GM18870 (cell line): ENCODE measurements around the gene PSMD1.
"Not testable (repeated sequence)": the region's sequence is repeated elsewhere in the genome, so short reads cannot be mapped to it uniquely, and the experiment has no call there.

Experiments used
- ATAC-seq: cut with Tn5 transposase; IDR thresholded peaks from one replicate; pipeline ENCODE4 v1.9.1; 2021; ENCODE audit warnings: moderate library complexity; ENCODE audit not compliant: unreplicated experiment

PSMD1 gene

DNA sequence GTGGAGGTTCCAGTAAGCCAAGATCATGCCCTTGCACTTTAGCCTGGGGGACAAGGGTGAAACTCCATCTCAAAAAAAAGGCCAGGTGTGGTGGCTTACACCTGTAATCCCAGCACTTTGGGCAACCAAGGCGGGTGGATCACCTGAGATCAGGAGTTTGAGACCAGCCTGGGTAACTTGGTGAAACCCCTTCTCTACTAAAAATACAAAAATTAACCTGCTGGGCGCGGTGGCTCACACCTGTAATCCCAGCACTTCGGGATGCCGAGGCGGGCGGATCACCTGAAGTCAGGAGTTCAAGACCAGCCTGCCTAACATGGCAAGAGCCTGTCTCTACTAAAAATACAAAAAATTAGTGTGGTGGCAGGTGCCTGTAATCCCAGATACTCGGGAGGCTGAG lies 84.1 kb downstream of the PSMD1 start:
- ATAC-seq, result not testable (repeated sequence)

DNA sequence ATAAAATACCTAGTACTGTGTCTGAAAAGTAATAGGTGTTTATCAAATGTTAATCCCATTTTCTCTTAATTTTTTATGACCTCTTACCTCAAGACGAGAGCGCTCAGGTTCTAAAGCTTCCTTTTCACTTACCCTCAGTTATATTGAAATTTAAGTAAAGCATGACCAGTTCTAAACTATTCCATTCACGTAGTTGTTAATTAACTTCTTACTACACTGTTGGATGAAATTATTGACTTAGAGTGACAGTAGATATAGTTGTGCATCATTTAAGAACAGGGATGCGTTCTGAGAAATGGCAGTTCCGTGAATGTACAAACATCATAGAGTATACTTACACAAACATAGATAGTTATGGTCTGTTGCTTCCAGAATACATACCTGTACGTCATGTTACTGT lies 88.2 kb downstream of the PSMD1 start:
- no peak for ATAC-seq

DNA sequence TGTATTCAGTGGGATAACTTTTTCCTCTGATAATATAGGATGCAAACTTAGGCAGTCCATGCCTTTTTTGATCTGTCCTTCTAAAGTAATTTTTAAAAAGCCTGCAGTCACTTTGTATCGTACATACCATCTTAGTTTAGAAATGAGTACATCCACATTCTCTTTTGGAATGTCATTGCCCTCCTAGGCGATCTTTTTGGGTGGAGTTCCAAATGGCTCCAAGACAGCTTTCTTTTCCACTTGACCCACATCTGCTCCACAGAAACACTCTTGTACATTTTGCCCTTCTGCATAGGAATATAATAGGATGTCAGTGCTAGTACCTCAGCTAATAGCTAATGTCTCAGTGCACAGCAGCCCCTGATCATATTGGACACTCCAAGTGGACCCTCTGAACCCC lies 90.0 kb downstream of the PSMD1 start:
- no peak for ATAC-seq

DNA sequence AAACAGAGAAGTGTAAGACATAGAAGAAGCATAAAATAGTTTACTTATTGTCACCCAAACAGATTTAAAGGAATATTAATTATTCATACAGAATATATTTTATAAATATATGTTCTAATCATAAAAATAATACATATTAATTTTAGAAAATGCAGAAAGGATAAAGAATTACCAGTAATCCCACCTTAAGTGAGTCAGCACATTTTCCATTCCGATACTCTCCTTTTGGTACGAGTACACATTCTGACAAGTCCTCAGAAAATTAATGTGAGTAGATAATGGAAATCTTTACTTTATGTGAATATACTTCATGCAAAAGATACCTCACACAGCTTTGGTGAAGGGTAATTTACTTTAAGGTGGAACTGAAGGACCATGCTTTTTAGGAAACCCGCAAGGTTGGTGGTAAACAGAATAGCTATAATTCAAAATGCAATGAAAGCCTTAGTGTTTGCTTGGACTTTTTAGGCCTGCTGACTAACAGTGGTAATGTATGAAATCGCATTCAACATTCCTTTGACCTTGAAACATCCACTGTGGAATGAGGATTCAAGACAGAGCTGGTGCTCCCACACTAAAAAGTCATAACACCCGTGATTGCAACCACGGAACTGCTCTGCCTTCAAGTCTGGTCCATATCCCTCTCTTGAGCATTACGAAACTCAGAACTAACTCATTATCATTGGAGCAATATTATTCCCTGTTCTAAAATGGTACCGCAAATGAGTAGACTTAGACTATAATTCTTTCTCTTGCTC lies 96.3 kb downstream of the PSMD1 start:
- no peak for ATAC-seq

DNA sequence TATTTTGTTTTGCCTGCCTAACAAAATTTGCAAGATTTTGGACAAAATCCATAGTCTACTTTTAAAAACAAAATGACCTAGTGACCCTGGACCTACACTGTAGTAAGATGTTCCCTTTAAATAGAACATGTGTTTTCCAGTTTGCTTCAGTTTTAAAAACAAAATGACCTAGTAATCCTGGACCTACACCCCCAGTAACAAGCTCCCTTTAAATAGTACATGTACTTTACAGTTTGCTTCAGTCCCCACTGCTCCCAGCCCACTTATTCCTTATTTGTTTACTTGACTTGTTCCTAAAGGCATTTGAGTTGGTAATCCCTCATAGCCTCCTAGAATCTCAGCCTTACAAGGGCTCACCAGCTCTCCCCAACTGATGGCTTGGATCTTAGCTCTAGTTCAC lies 102.6 kb downstream of the PSMD1 start:
- ATAC-seq, result no peak

DNA sequence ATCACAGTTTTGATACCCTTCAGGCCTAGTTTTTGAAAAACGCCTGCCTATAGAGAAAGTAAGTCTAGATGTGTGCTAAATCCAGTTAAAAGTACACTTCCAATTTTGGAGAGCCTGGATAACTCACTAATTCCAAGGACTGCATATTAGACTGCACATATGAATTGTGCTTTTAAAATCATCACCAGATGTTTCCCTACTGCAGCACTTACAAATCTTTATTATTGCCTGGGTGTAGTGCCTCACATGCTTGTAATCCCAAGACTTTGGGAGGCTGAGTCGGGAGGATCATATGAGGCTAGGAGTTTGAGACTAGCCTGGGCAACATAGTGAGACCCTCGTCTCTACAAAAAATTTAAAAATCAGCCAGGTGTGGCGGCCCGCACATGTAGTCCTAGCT lies 104.0 kb downstream of the PSMD1 start:
- ATAC-seq, result no peak

DNA sequence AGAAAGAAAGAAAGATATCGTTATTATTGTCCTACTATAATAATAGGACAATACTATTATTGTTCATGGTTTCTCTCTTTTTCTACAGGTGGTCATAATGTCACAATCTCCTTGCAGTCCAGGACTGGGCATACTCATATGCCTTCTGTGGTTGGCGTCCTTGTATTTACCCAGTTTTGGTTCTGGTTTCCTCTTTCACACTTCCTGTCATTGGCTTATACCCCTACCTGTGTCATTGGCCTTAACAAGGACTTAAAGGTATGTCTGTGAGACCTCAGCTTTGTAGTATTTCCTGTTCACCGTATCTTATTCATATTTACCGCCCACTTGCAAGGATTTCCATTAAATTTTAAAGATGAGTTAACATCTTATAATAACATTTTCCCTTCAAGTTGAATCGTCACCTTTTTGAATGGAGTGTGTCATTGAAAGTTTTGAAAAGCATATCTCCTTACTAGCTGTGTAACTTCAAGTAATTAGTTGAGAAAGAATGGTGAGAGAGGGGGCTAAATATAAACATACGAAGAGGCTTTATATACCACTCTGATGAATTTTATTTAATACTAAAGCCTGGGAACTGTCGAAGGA lies 104.7 kb downstream of the PSMD1 start:
- no peak for ATAC-seq

DNA sequence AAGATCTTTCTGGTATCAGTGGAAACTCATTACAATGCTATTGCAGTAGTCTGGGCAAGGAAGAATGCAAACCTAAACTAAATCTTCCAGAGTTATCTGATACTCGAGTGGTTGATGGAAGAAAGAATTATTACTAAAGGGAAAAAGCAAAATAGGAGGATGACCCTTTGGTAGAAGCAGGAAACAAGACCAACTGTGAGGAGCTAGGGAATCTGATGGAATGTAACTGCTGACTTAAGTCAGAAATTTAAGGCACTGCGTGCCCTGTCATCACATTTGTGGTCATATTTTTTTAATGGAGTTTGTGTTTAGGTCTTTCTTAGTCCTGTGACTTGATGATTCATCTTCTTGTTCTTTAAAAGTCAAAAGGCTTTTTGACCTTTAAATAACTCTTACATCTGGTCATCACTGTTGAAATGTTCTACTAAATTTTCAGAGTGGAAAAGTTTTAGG lies 105.2 kb downstream of the PSMD1 start:
- no peak for ATAC-seq

DNA sequence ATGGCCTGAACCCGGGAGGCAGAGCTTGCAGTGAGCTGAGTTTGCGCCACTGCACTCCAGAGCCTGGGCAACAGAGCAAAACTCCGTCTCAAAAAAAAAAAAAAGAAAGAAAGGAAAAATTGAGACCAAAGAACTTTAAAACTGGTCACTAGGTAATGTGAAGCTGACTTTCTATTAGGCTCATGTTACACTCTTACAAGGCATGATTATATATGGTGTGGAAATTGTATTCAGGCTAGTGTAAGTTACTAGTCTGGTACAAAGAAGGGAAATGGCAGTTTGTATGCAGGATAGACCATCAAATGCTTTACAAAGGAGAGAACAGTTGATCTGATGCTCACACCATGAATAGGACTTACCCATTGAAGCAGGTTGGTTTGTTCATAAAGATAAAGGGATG lies 106.3 kb downstream of the PSMD1 start:
- ATAC-seq, result no peak

DNA sequence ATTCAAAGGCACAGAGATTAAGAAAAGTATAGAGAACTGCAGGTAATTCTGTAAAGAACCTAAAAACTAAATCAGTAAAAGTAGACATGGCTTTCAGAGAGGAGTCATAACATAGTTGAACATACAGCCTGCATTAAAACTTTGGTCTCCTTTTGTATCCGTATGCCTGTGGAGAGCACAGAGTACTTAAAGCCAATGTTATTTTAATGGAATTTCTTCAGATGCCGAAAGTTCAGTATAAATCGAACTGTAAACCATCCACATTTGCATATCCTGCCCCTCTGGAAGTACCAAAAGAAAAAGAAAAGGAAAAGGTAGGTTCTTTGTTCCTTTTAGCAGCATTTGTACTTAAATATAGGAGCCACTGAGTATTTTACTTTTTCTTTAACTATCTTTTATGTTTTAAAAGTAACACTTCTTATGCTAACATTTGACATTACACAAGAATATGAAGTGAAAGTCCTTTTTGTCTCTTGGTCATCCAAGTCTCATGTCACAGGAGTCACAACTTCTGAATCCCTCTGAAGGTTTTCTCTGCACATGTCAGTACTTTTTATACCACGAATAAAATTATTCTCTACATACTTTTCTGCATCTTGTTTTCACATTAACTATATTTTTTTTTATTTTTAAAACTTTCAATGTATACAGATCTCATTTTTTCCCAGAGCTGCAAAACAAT lies 106.9 kb downstream of the PSMD1 start:
- no peak for ATAC-seq

DNA sequence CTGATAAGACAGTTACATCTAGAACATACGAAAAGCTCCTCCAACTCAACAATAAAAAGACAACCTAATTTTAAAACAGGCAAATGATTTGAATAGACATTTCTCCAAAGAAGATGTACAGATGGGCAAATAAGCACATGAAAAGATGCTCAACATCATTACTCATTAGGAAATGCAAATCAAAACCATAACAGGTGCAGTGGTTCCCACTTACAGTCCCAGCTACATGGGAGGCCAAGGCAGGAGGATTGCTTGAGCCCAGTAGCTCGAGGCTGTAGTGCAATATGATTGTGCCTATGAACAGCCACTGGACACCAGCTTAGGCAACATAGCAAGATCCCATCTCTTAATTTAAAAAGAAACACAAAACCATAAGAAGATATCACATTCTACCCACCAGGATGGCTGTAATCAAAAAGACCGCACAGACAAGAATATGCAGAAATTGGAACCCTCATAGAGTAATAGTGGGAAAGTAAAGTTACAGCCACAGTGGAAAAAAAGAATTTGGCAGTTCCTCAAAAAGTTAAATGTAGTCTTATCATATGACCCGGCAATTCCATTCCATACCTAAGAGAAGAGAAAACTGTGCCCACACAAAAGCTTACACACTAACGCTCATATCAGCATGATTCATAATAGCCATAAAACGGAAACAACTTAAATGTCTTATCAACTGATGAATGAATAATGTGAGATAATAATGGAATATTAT lies 111.2 kb downstream of the PSMD1 start:
- no peak for ATAC-seq

DNA sequence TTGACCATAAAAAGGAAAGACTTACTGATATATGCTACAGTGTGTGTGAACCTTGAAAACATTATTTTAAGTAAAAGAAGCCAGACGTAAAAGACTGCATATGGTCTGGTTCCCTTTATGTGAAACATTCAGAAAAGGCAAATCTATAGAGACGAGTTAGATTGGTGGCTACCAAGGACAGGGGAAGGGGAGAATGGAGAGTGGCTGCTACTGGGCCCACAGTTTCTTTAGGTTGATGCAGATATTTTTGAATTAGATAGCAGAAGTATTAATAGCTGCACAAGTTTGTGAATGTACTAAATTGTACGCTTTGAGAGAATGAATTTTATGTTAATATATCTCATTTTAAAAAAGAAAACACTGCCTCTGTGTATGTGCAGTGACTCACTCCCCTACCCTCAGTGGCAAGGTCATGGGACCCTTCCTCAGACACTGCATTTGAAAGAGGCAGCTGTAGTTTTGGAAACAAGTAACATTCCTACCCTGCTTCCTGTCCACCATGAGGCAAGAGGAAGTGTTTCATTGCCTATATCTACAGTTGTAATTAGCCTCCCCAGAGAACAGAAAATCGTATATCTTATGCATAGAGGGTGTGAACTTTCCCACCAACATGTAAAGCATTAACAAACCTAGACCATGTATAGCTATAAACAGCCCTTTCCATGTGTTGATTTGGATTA lies 111.9 kb downstream of the PSMD1 start:
- no peak for ATAC-seq

DNA sequence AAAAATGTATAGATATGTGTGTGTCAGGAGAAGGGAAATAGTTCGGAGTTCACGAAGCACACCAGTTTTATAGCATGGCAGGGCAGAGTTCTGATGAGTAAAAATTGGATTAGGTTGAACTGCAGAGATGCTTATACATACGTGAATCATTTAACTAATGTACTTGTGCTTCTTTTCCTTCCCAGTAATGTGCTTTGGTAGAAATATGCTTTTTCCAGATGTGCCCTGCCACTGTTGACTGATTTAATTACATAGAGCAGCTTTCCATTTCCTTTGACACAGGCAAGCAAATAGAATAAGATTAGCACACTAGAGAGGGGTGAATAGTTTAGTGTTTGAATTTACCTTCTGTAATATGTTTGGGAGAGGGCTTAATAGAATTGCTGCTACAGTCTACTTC lies 112.8 kb downstream of the PSMD1 start:
- ATAC-seq, result no peak

DNA sequence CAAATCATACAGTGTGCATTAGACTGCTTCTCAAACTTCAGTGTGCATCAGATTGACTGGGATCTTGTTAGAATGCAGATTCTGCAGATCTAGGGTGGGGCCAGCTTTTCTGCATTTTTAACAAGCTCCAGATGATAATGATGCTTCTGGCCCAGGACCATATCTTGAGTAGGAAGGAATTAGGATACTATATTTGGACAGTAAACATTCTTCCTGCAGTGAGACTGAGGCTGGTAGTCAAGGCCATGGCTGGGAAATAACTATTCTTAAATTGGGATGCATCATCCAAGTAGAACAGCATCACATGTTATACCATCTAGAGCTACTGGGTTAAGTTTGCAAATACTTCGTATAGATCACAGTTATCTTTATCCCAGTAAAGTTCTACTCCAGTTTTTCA lies 113.4 kb downstream of the PSMD1 start:
- no peak for ATAC-seq

DNA sequence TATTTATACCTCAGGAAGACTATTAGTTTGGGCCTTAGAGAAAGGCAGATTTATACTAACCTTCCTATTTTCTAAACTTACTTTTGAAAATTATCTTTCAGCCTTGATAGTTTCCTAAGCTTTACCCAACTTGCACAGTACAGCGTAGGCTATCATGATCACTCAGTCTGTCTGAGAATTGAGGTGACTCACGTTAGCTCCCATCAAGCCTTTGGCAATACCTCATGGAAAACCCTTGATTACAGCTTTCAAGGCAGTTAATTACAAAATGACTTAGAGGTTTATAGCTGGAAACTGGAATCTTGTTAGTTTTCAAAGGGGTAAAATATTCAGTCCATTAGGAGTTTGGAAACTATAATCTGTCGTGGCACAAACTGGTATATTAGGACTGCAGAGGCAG lies 115.4 kb downstream of the PSMD1 start:
- ATAC-seq, result no peak

DNA sequence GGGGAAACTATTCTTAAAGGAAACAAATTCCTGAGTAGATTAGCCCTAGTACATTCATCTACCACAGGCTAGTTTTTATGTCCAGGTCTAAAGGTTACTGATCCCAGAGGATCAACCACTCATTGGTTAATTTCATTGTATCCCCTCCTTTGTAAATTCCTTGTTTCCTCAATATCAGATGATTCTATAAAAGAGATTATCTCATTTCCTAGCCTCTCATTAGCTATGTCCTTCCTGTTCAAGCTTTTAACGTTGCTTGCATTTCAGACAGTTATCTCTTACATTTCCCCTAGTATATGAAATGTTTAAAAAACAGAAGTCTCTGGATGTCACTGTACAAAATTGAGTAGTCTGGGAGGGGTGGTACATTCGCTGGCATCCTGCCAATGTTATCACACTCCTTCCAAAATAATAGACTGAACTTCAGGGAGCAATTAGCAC lies 117.6 kb downstream of the PSMD1 start:
- ATAC-seq, result no peak

DNA sequence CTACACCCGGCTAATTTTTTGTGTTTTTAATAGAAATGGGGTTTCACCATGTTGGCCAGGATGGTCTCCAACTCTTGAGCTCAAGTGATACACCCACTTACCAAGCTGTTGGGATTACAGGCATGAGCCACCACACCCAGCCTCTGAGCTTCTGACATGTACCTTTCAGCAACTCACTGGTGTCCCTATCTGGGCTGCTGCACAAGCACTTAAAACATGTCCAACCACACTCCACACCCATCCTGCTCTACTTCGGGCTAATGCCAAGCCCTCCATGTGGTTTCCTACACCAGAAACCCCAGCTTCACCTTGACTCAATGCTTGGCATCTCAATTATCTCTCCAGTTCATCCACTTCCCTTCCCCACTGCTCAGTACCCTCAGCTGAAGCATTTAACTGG lies 119.4 kb downstream of the PSMD1 start:
- ATAC-seq, result no peak

DNA sequence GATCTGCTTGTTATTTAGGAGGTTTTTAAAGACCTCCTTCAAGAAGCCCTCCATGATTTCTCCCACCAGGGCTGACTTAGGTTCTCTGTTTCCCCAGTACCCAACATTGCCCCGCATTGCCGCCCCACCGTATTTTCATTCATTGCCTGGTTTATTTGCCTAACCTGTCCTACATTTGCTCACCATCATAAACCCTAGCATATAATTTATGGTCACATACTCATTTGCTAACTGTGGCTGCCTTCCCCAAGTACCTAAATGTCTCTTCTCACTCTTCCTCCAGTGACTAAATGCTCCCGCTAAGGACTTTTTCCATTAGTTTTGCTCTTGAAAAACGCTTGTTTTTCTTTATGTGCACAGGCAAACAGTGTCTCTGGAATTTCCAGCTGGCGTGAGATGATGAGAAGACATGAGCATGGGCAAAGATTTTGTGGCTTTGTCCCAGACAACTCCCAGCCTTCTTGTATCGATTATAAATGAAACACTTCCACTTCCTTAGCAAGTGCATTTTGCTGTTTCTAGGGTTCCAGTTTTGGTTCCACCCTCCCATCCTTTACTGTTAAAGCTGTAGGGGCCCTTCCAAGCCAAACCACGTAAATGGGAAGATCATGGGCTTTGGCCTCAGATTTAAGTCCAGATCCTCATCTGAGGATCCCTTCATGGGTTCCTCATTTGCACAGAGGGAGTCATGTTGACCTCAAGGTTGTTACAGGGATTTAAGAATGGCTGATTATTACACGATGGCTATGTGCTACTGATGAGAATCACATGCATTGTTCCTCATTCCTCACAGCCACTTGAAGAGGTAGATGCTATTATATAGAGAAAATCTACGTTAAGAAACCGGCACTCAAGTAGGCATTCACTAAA lies 120.7 kb downstream of the PSMD1 start:
- ATAC-seq, result no peak

DNA sequence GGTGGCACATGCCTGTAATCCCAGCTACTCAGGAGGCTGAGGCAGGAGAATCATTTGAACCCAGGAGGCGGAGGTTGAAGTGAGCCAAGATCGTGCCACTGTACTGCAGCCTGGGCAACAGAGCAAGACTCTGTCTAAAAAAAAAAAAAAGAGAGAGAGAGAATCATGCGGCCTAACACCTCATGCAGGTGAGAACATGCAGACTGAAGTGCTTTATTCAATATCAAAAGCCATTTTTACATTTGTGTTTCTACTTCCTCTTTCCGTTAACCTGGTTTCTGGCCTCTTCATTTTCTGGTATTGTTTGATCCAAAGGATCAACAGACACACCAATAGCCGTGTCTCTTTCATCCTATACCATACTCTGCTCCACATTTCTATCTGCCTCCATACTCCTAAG lies 122.1 kb downstream of the PSMD1 start:
- ATAC-seq, result not testable (repeated sequence)
